Lung (tissue), 12 donors: Measurements from ENCODE around the gene FHOD3. TPM values are rescaled to one million over a fixed set of nuclear protein-coding genes. Genes with fewer than 3 reads are reported as not detected.

ENCODE experiments used
- ATAC-seq: fragments of 200-7000 bp; cut with Tn5 transposase; one replicate; pipeline ENCODE4 v1.9.1; 2020; ENCODE audit warnings: moderate number of reproducible peaks; ENCODE audit not compliant: insufficient read depth, low FRiP score
- DNase-seq, 3 donors: peaks; one replicate each; pipeline ENCODE4 v3.0.0-alpha.2; 2013 to 2017
- H3K27ac ChIP-seq, 2 donors: one replicate each; pipeline ENCODE4 v1.5.1; 2013; ENCODE audit warnings: mild to moderate bottlenecking in 2 of 2, moderate library complexity in 2 of 2, control low read depth in 1 of 2, inconsistent platforms in 1 of 2, low read depth in 1 of 2, low read length in 1 of 2
- H3K27me3 ChIP-seq, 3 donors: one replicate each; pipeline ENCODE4 v1.5.1; 2013; ENCODE audit warnings: low read length in 2 of 3; ENCODE audit not compliant: control insufficient read depth in 3 of 3, insufficient read depth in 3 of 3
- H3K36me3 ChIP-seq, 4 donors: one replicate each; pipeline ENCODE4 v1.5.1; 2013; ENCODE audit warnings: low read length in 4 of 4, mild to moderate bottlenecking in 1 of 4, moderate library complexity in 1 of 4; ENCODE audit not compliant: control insufficient read depth in 4 of 4, insufficient read depth in 4 of 4
- H3K4me1 ChIP-seq, 5 donors: one replicate each; pipeline ENCODE4 v1.5.1; 2013; ENCODE audit warnings: low read length in 5 of 5, mild to moderate bottlenecking in 2 of 5, moderate library complexity in 1 of 5; ENCODE audit not compliant: control insufficient read depth in 5 of 5, insufficient read depth in 5 of 5
- H3K4me3 ChIP-seq: one replicate; pipeline ENCODE4 v1.5.1; 2013; ENCODE audit warnings: mild to moderate bottlenecking, control low read depth, moderate library complexity
- H3K9ac ChIP-seq, 2 donors: one replicate each; pipeline ENCODE4 v1.5.1; 2013; ENCODE audit warnings: low read length in 2 of 2, control low read depth in 1 of 2; ENCODE audit not compliant: insufficient read depth in 1 of 2
- H3K9me3 ChIP-seq, 4 donors: one replicate each; pipeline ENCODE4 v1.5.1; 2013; ENCODE audit warnings: low read length in 3 of 4, mild to moderate bottlenecking in 1 of 4, moderate library complexity in 1 of 4; ENCODE audit not compliant: control insufficient read depth in 4 of 4, insufficient read depth in 3 of 4
- CTCF ChIP-seq: IDR thresholded peaks from 2 replicates; pipeline ENCODE4 v1.5.1; 2012; ENCODE audit warnings: mild to moderate bottlenecking; ENCODE audit errors: control extremely low read depth, extremely low read depth
- WGBS, 2 donors: extraction: QIAGEN DNeasy Blood & Tissue Kit; methylation state at CpG; one replicate each; pipeline ENCODE4 v1.1.7; 2013; 5-methylcytosine and 5-hydroxymethylcytosine counted together
- polyA plus RNA-seq, 2 donors: library from polyadenylated mRNA; stranded (reverse); fragments of 200-250 nt; gene quantifications; one replicate each; pipeline ENCODE4 v1.2.1, GENCODE V29; 2013
- total RNA-seq, 2 donors: library from RNA; depleted of rRNA in 1 of 2; stranded (reverse); fragments of >200 nt in 1 of 2; gene quantifications; one replicate each; pipeline ENCODE4 v1.2.1, GENCODE V29; 2014 to 2021
- donor health status: control.
- donor health status: control.
- donor health status: Bipolar disorder and iron deficiency.
- donor health status: healthy.
- donor health status: DM: yes; HTN: yes; CAD: no.

Gene FHOD3
- total and polyA plus RNA-seq, 4 donors = 1.0 to 7.4 (median 2.9) TPM

DNA sequence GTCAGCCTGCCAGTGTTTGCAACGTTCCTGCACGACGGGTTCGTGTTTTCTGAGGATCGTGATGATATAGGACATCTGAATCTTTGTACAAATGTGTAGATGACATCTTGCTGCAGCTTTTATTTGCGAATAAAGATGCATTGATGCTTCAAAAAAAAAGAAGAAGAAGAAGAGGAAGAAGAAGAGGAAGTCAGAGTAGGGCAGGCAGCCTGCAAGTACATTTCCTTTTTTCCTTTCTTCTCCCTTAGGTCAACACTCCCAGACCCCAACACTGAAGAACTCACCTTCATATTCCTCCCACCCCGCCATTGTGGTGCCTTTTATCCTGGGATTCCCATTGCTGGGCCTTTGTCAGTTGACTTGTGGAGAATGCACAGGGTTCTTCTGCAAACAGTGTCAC lies 91.5 kb downstream of the FHOD3 start:
- peaks cover 0 to 1% (median 0%) of the 10 kb centered on the region in 4 donors for H3K9me3 ChIP-seq
- no peak overlapping the region for H3K9ac ChIP-seq
- ATAC-seq = no peak
- no peaks in the 10 kb centered on the region for H3K27me3 ChIP-seq
- 82 to 84% methylated on average over 7 of the region's 7 CpGs for WGBS, 2 donors
- no peak overlapping the region for H3K4me3 ChIP-seq
- DNase-seq = no peak
- no peaks in the 10 kb centered on the region for H3K36me3 ChIP-seq
- H3K4me1 ChIP-seq = peaks cover 0 to 8% (median 0%) of the 10 kb centered on the region in 5 donors
- peak overlapping the region in 1 of 2 donors; percentile 52 for H3K27ac ChIP-seq
- no peak for TF ChIP-seq CTCF

DNA sequence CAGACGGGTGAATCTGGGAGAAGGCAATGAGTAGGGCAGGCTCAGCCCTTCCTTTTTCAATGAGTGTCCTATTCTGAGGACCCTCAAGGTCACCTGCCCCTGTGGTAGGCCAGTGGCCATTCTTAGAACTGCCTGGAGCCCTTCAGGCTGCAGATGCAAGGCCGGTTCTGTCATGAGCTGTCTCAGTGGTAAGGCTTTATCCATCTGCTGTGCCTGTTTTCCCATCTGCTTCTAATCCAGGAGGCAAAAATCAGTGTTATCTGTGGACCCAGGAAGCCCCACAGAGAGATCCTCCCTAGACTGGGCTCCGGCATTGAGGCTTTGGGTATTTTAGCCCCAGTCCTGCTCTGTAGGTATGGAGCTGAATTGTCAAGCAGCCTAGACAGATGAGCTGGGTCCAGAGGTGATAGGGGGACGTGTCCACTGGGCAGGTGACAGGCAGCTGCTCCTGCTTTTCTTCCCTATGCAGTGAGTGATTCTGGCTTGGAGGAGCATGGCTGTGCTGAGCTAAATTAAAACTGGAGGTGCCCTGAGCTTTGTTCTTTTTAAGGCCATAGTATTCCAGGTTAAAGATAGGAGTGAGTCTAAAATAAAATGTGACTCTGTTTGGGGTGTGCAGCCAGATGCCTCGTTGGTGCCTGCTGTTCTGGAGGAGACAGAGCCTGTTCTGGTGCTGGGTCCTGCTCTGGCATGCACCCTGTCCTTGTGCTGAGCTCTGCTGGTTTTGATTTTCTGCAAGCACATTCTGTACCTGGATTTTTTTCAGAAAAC lies 92.5 kb downstream of the FHOD3 start:
- DNase-seq (no peak), ATAC-seq (no peak)
- H3K27ac ChIP-seq = peak overlapping the region in 1 of 2 donors; percentile 52
- peaks cover 0 to 6% (median 0%) of the 10 kb centered on the region in 4 donors for H3K9me3 ChIP-seq
- no peaks in the 10 kb centered on the region for H3K27me3 ChIP-seq
- no peaks in the 10 kb centered on the region for H3K36me3 ChIP-seq
- no peak overlapping the region for H3K4me3 ChIP-seq
- no peak for TF ChIP-seq CTCF
- 70 to 85% methylated on average over 5 of the region's 5 CpGs for WGBS, 2 donors
- H3K4me1 ChIP-seq = peaks cover 0 to 13% (median 0%) of the 10 kb centered on the region in 5 donors
- no peak overlapping the region for H3K9ac ChIP-seq

- Histone ChIP-seq H3K4me3 (no peak overlapping the region), H3K36me3 (no peaks in the 10 kb centered on the region), H3K27me3 (no peaks in the 10 kb centered on the region), H3K9me3 (peaks cover 0 to 6% (median 0%) of the 10 kb centered on the region in 4 donors), H3K27ac (peak overlapping the region in 1 of 2 donors; percentile 52), H3K9ac (no peak overlapping the region), H3K4me1 (peaks cover 0 to 13% (median 0%) of the 10 kb centered on the region in 5 donors)
- 91 to 94% methylated on average over 7 of the region's 7 CpGs for WGBS, 2 donors
- DNase-seq (no peak), ATAC-seq (no peak)
- TF ChIP-seq CTCF = no peak
Measured at GRCh38 chr18:36391426-36392145, 94.1 kb downstream of the FHOD3 start.
